Measurements from ENCODE around the gene ECHDC3. TPM values are rescaled to one million over a fixed set of nuclear protein-coding genes. Genes with fewer than 3 reads are reported as not detected.

ECHDC3 gene
- total RNA-seq, 5 donors from 2014 or later (not counting 1 experiment from before 2014, with no cell fraction given): 0.62 to 2.7 (median 1.5) TPM

- POLR2A ChIA-PET: no interaction called here
Observed at GRCh38 chr10:11763501-11763861, 21.3 kb downstream of the ECHDC3 start.

GRCh38 chr10:11765141-11765540 lies 23.0 kb downstream of the ECHDC3 start:
- H3K4me3 ChIP-seq (ENCODE audit: control insufficient read depth in 1 of 2, extremely low read depth in 1 of 2, low read length in 1 of 2): no peak overlapping the region
- Mint-ChIP-seq H3K9me3 (no peaks in the 10 kb centered on the region), H3K36me3 (no peaks in the 10 kb centered on the region), H3K4me3 (no peak overlapping the region), H3K27ac (no peak overlapping the region), H3K4me1 (no peaks in the 10 kb centered on the region), H3K27me3 (peaks cover 0 to 3% of the 10 kb centered on the region in 2 donors)
- ATAC-seq (replicated peaks in 1 of 4) (no peak), DNase-seq (no peak)
- CTCF ChIA-PET: interaction anchor here in 1 of 2 donors (0.8 kb wide), 1 partner anchor 19 kb away, joined by 3 read pairs; no protein-coding TSS in a partner anchor
- no peaks in the 10 kb centered on the region for H3K9me3 ChIP-seq
- POLR2A ChIA-PET: no interaction called here
- H3K27me3 ChIP-seq (replicated peaks in 1 of 2; ENCODE audit: control insufficient read depth in 2 of 2, extremely low read depth in 1 of 2, insufficient read depth in 2 of 2, low read length in 1 of 2): peaks cover 0 to 12% of the 10 kb centered on the region in 2 experiments
- no peak overlapping the region for H3K27ac ChIP-seq (ENCODE audit: low read length)
- H3K36me3 ChIP-seq (ENCODE audit: control insufficient read depth in 2 of 2, extremely low read depth in 1 of 2, insufficient read depth in 1 of 2, low read length in 1 of 2): no peaks in the 10 kb centered on the region
- 75% methylated on average over 4 of the region's 6 CpGs for WGBS (ENCODE audit: insufficient coverage)
- H3K4me1 ChIP-seq (ENCODE audit: control insufficient read depth in 1 of 2, extremely low read depth in 1 of 2, insufficient read depth in 2 of 2, low read length in 2 of 2): no peaks in the 10 kb centered on the region

More at GRCh38 chr10:11763501-11763861, 21.3 kb downstream of the ECHDC3 start:
- Histone ChIP-seq H3K9me3 (no peaks in the 10 kb centered on the region), H3K4me3 (ENCODE audit: control insufficient read depth in 1 of 2, extremely low read depth in 1 of 2, low read length in 1 of 2) (no peak overlapping the region), H3K27ac (ENCODE audit: low read length) (no peak overlapping the region), H3K36me3 (ENCODE audit: control insufficient read depth in 2 of 2, extremely low read depth in 1 of 2, insufficient read depth in 1 of 2, low read length in 1 of 2) (no peaks in the 10 kb centered on the region), H3K4me1 (ENCODE audit: control insufficient read depth in 1 of 2, extremely low read depth in 1 of 2, insufficient read depth in 2 of 2, low read length in 2 of 2) (no peaks in the 10 kb centered on the region), H3K27me3 (replicated peaks in 1 of 2; ENCODE audit: control insufficient read depth in 2 of 2, extremely low read depth in 1 of 2, insufficient read depth in 2 of 2, low read length in 1 of 2) (peaks cover 0 to 16% of the 10 kb centered on the region in 2 experiments)
- DNase-seq (no peak), ATAC-seq (replicated peaks in 1 of 4) (no peak)
- CTCF ChIA-PET: no interaction called here
- peaks cover 0 to 3% of the 10 kb centered on the region in 2 donors for H3K27me3 Mint-ChIP-seq
- H3K27ac Mint-ChIP-seq: no peak overlapping the region
- no peaks in the 10 kb centered on the region for H3K9me3 Mint-ChIP-seq
- no peaks in the 10 kb centered on the region for H3K4me1 Mint-ChIP-seq
- WGBS (ENCODE audit: insufficient coverage): 27% methylated on average over 3 of the region's 8 CpGs
- H3K4me3 Mint-ChIP-seq: no peak overlapping the region
- no peaks in the 10 kb centered on the region for H3K36me3 Mint-ChIP-seq

- H3K9me3 Mint-ChIP-seq: no peaks in the 10 kb centered on the region
- ATAC-seq (replicated peaks in 1 of 4): no peak
- POLR2A ChIA-PET: no interaction called here
Observed at GRCh38 chr10:11772575-11773288, 30.6 kb downstream of the ECHDC3 start.

GRCh38 chr10:11773761-11774441 lies 31.7 kb downstream of the ECHDC3 start:
- no peaks in the 10 kb centered on the region for H3K4me1 ChIP-seq (ENCODE audit: control insufficient read depth in 1 of 2, extremely low read depth in 1 of 2, insufficient read depth in 2 of 2, low read length in 2 of 2)

More at GRCh38 chr10:11772575-11773288, 30.6 kb downstream of the ECHDC3 start:
- H3K4me3 Mint-ChIP-seq: no peak overlapping the region
- peaks cover 0 to 8% of the 10 kb centered on the region in 2 donors for H3K27me3 Mint-ChIP-seq
- DNase-seq: no peak
- WGBS (ENCODE audit: insufficient coverage): 81% methylated on average over 12 of the region's 16 CpGs
- Histone ChIP-seq H3K36me3 (ENCODE audit: control insufficient read depth in 2 of 2, extremely low read depth in 1 of 2, insufficient read depth in 1 of 2, low read length in 1 of 2) (no peaks in the 10 kb centered on the region), H3K4me1 (ENCODE audit: control insufficient read depth in 1 of 2, extremely low read depth in 1 of 2, insufficient read depth in 2 of 2, low read length in 2 of 2) (no peaks in the 10 kb centered on the region), H3K9me3 (no peaks in the 10 kb centered on the region), H3K4me3 (ENCODE audit: control insufficient read depth in 1 of 2, extremely low read depth in 1 of 2, low read length in 1 of 2) (no peak overlapping the region), H3K27ac (ENCODE audit: low read length) (no peak overlapping the region), H3K27me3 (replicated peaks in 1 of 2; ENCODE audit: control insufficient read depth in 2 of 2, extremely low read depth in 1 of 2, insufficient read depth in 2 of 2, low read length in 1 of 2) (peaks cover 0 to 3% of the 10 kb centered on the region in 2 experiments)
- H3K4me1 Mint-ChIP-seq: no peaks in the 10 kb centered on the region
- H3K27ac Mint-ChIP-seq: no peak overlapping the region
- no peaks in the 10 kb centered on the region for H3K36me3 Mint-ChIP-seq
- CTCF ChIA-PET: no interaction called here

GRCh38 chr10:11775412-11775811 lies 33.2 kb downstream of the ECHDC3 start:
- Mint-ChIP-seq H3K4me1 (no peaks in the 10 kb centered on the region), H3K9me3 (no peaks in the 10 kb centered on the region), H3K4me3 (no peak overlapping the region), H3K27me3 (peaks cover 0 to 10% of the 10 kb centered on the region in 2 donors), H3K27ac (no peak overlapping the region), H3K36me3 (no peaks in the 10 kb centered on the region)
- Histone ChIP-seq H3K36me3 (ENCODE audit: control insufficient read depth in 2 of 2, extremely low read depth in 1 of 2, insufficient read depth in 1 of 2, low read length in 1 of 2) (no peaks in the 10 kb centered on the region), H3K27ac (ENCODE audit: low read length) (no peak overlapping the region), H3K27me3 (replicated peaks in 1 of 2; ENCODE audit: control insufficient read depth in 2 of 2, extremely low read depth in 1 of 2, insufficient read depth in 2 of 2, low read length in 1 of 2) (no peaks in the 10 kb centered on the region), H3K4me1 (ENCODE audit: control insufficient read depth in 1 of 2, extremely low read depth in 1 of 2, insufficient read depth in 2 of 2, low read length in 2 of 2) (no peaks in the 10 kb centered on the region), H3K4me3 (ENCODE audit: control insufficient read depth in 1 of 2, extremely low read depth in 1 of 2, low read length in 1 of 2) (no peak overlapping the region), H3K9me3 (no peaks in the 10 kb centered on the region)
- ChIA-PET CTCF (no interaction called here), POLR2A (no interaction called here)
- WGBS (ENCODE audit: insufficient coverage): no CpG with 5 or more reads among the region's 5 CpGs
- DNase-seq: no peak
- ATAC-seq (replicated peaks in 1 of 4): no peak

More at GRCh38 chr10:11773761-11774441, 31.7 kb downstream of the ECHDC3 start:
- Histone ChIP-seq H3K9me3 (no peaks in the 10 kb centered on the region), H3K27ac (ENCODE audit: low read length) (no peak overlapping the region), H3K36me3 (ENCODE audit: control insufficient read depth in 2 of 2, extremely low read depth in 1 of 2, insufficient read depth in 1 of 2, low read length in 1 of 2) (no peaks in the 10 kb centered on the region), H3K27me3 (replicated peaks in 1 of 2; ENCODE audit: control insufficient read depth in 2 of 2, extremely low read depth in 1 of 2, insufficient read depth in 2 of 2, low read length in 1 of 2) (no peaks in the 10 kb centered on the region), H3K4me3 (ENCODE audit: control insufficient read depth in 1 of 2, extremely low read depth in 1 of 2, low read length in 1 of 2) (no peak overlapping the region)
- Mint-ChIP-seq H3K4me3 (no peak overlapping the region), H3K4me1 (no peaks in the 10 kb centered on the region), H3K27ac (no peak overlapping the region), H3K9me3 (no peaks in the 10 kb centered on the region), H3K27me3 (peaks cover 0 to 10% of the 10 kb centered on the region in 2 donors), H3K36me3 (no peaks in the 10 kb centered on the region)
- ChIA-PET CTCF (interaction anchor here in 1 of 2 donors (1.4 kb wide), 1 partner anchor 10 kb away, joined by 13 read pairs; no protein-coding TSS in a partner anchor), POLR2A (no interaction called here)
- no CpG with 5 or more reads among the region's 14 CpGs for WGBS (ENCODE audit: insufficient coverage)
- no peak for DNase-seq
- ATAC-seq (replicated peaks in 1 of 4): no peak

GRCh38 chr10:11776080-11776479 lies 33.9 kb downstream of the ECHDC3 start:
- H3K4me3 ChIP-seq (ENCODE audit: control insufficient read depth in 1 of 2, extremely low read depth in 1 of 2, low read length in 1 of 2): no peak overlapping the region
- ChIA-PET POLR2A (no interaction called here), CTCF (no interaction called here)
- H3K36me3 ChIP-seq (ENCODE audit: control insufficient read depth in 2 of 2, extremely low read depth in 1 of 2, insufficient read depth in 1 of 2, low read length in 1 of 2): no peaks in the 10 kb centered on the region
- WGBS (ENCODE audit: insufficient coverage): 92% methylated on average over 3 of the region's 3 CpGs
- H3K4me1 Mint-ChIP-seq: no peaks in the 10 kb centered on the region
- no peak overlapping the region for H3K4me3 Mint-ChIP-seq
- H3K9me3 ChIP-seq: no peaks in the 10 kb centered on the region
- H3K27ac ChIP-seq (ENCODE audit: low read length): no peak overlapping the region
- no peaks in the 10 kb centered on the region for H3K36me3 Mint-ChIP-seq
- no peaks in the 10 kb centered on the region for H3K4me1 ChIP-seq (ENCODE audit: control insufficient read depth in 1 of 2, extremely low read depth in 1 of 2, insufficient read depth in 2 of 2, low read length in 2 of 2)
- H3K27ac Mint-ChIP-seq: no peak overlapping the region
- H3K27me3 ChIP-seq (replicated peaks in 1 of 2; ENCODE audit: control insufficient read depth in 2 of 2, extremely low read depth in 1 of 2, insufficient read depth in 2 of 2, low read length in 1 of 2): peaks cover 0 to 3% of the 10 kb centered on the region in 2 experiments
- ATAC-seq (replicated peaks in 1 of 4): no peak
- H3K27me3 Mint-ChIP-seq: peaks cover 0 to 10% of the 10 kb centered on the region in 2 donors
- no peak for DNase-seq
- no peaks in the 10 kb centered on the region for H3K9me3 Mint-ChIP-seq
